Panc1 (cell line): ENCODE data around the gene PLIN4. TPM values are rescaled to one million over a fixed set of nuclear protein-coding genes. Genes with fewer than 3 reads are reported as not detected.

Source experiments
- ATAC-seq: fragments of 200-7000 bp; cut with Tn5 transposase; 2 replicates; pipeline ENCODE4 v1.9.1; 2020; ENCODE audit warnings: mild to moderate bottlenecking, moderate library complexity
- BruUV-seq: library from RNA; stranded (reverse); fragments of 400-500 nt; replicated peaks from 2 replicates; lab custom pipeline; 2021; lab: Mats Ljungman, UMichigan
- CTCF ChIA-PET: fragments of 300-600 bp; sonication (Branson Sonifier 250); formaldehyde crosslinking; loops from one replicate; lab custom pipeline; 2022; ENCODE audit warnings: antibody characterized with exemption; lab: Charles Lee
- POLR2A ChIA-PET: fragments of 300-600 bp; sonication (Branson Sonifier 250); formaldehyde crosslinking; loops from one replicate; lab custom pipeline; 2022; ENCODE audit warnings: antibody characterized with exemption; lab: Charles Lee
- DNase-seq: peaks from one replicate; pipeline ENCODE4 v3.0.0-alpha.2; 2010; ENCODE audit warnings: low read depth, low spot score
- H3K27ac ChIP-seq: 2 replicates; pipeline ENCODE4 v1.5.1; 2011; ENCODE audit warnings: mild to moderate bottlenecking, low read length, inconsistent platforms
- H3K27me3 ChIP-seq: fragments of 200-500 bp; sonication (Bioruptor generic); 2 replicates; pipeline ENCODE4 v1.6.0; 2014; ENCODE audit warnings: low read length, inconsistent platforms; ENCODE audit not compliant: control insufficient read depth, insufficient read depth
- H3K36me3 ChIP-seq: fragments of 200-500 bp; sonication (Bioruptor generic); 2 replicates; pipeline ENCODE4 v1.5.1; 2014; ENCODE audit warnings: inconsistent platforms, mild to moderate bottlenecking, low read length, moderate library complexity; ENCODE audit not compliant: control insufficient read depth, insufficient read depth
- H3K4me1 ChIP-seq: 2 replicates; pipeline ENCODE4 v1.5.1; 2011; ENCODE audit warnings: inconsistent platforms, mild to moderate bottlenecking, low read length, moderate library complexity; ENCODE audit not compliant: control insufficient read depth, insufficient read depth
- H3K4me3 ChIP-seq, 2 experiments: 2 replicates each; pipeline ENCODE4 v1.5.1; 2011 to 2012; ENCODE audit warnings: low read depth in 2 of 2, low read length in 2 of 2, mild to moderate bottlenecking in 2 of 2, inconsistent platforms in 1 of 2, moderate library complexity in 1 of 2
- H3K9me3 ChIP-seq: fragments of 200-500 bp; sonication (Bioruptor generic); 2 replicates; pipeline ENCODE4 v1.5.1; 2014; ENCODE audit warnings: low read depth, mild to moderate bottlenecking, inconsistent platforms, low read length, moderate library complexity; ENCODE audit not compliant: control insufficient read depth, insufficient read depth
- CTCF ChIP-seq: fragments of 450-650 bp; IDR thresholded peaks from 2 replicates; pipeline ENCODE4 v1.5.1; 2017; ENCODE audit warnings: mild to moderate bottlenecking
- POLR2AphosphoS5 ChIP-seq: IDR thresholded peaks from 2 replicates; pipeline ENCODE4 v1.6.1; 2012; ENCODE audit warnings: mild to moderate bottlenecking, low read depth, low read length, moderate library complexity
- REST ChIP-seq, 2 experiments: IDR thresholded peaks; 2 replicates each; pipeline ENCODE4 v1.6.1; 2011 to 2012; ENCODE audit warnings: low read depth in 2 of 2, control low read depth in 1 of 2, low read length in 1 of 2, mild to moderate bottlenecking in 1 of 2, moderate library complexity in 1 of 2; ENCODE audit not compliant: insufficient read depth in 1 of 2
- SIN3A ChIP-seq: IDR thresholded peaks from 2 replicates; pipeline ENCODE4 v1.6.1; 2012; ENCODE audit warnings: low read depth, mild to moderate bottlenecking, low read length, moderate library complexity, borderline replicate concordance; ENCODE audit not compliant: insufficient read depth
- TCF7L2 ChIP-seq: IDR thresholded peaks from 2 replicates; pipeline ENCODE4 v1.6.1; 2011; ENCODE audit warnings: mild to moderate bottlenecking, low read depth, low read length, inconsistent platforms
- in situ Hi-C: cut with HindIII; loops from 2 replicates; pipeline ENCODE4 v1.10.0; 2016; ENCODE audit warnings: low sequenced_read_pairs, low pct_unique_long_range_greater_than_20kb
- intact Hi-C: fragments of 100-400 bp; cut with micrococcal nuclease; formaldehyde crosslinking; loops from one replicate; pipeline ENCODE4 v1.10.0; 2022; ENCODE audit not compliant: unreplicated experiment
- total RNA-seq: library from RNA; stranded (reverse); gene quantifications from one replicate; pipeline ENCODE4 v1.2.1, GENCODE V29; 2021; ENCODE audit not compliant: unreplicated experiment

The PLIN4 gene
- total RNA-seq, 1 experiment from 2014 or later = 10.2 TPM

GRCh38 chr19:4487572-4487971 is 30.7 kb downstream of the PLIN4 start:
- Histone ChIP-seq H3K36me3 (no peaks in the 10 kb centered on the region), H3K9me3 (no peaks in the 10 kb centered on the region), H3K27me3 (no peaks in the 10 kb centered on the region), H3K27ac (no peak overlapping the region), H3K4me1 (no peaks in the 10 kb centered on the region), H3K4me3 (no peak overlapping the region)
- intact Hi-C loops = no loop called here
- POLR2A ChIA-PET = no interaction called here
- DNase-seq (no peak), ATAC-seq (no peak)
- TF ChIP-seq SIN3A = no peak
- no peak for TF ChIP-seq CTCF
- no peak for TF ChIP-seq TCF7L2
- TF ChIP-seq POLR2AphosphoS5 = no peak
- no peak for TF ChIP-seq REST (IDR thresholded peaks at IDR 0.05; ENCODE audit: insufficient read depth in 1 of 2, low read depth in 2 of 2, low read length in 1 of 2)
- CTCF ChIA-PET = no interaction called here
- BruUV-seq = no TSS peak
- in situ Hi-C loops = no loop called here

GRCh38 chr19:4483385-4483784 is 34.9 kb downstream of the PLIN4 start:
- ATAC-seq (no peak; the same call in 1 of the 2 replicates), DNase-seq (no peak)
- no peaks in the 10 kb centered on the region for H3K4me1 ChIP-seq
- H3K36me3 ChIP-seq = no peaks in the 10 kb centered on the region
- no peak overlapping the region for H3K4me3 ChIP-seq
- no peak for TF ChIP-seq CTCF
- TF ChIP-seq POLR2AphosphoS5 = no peak
- TF ChIP-seq REST (IDR thresholded peaks at IDR 0.05; ENCODE audit: insufficient read depth in 1 of 2, low read depth in 2 of 2, low read length in 1 of 2) = no peak
- TF ChIP-seq TCF7L2 = no peak
- TF ChIP-seq SIN3A = no peak
- H3K9me3 ChIP-seq = no peaks in the 10 kb centered on the region
- H3K27ac ChIP-seq = no peak overlapping the region
- BruUV-seq = no TSS peak
- POLR2A ChIA-PET = no interaction called here
- intact Hi-C loops = no loop called here
- in situ Hi-C loops = no loop called here
- CTCF ChIA-PET = no interaction called here
- no peaks in the 10 kb centered on the region for H3K27me3 ChIP-seq
